Retinal pigment epithelial cell (primary cell): ENCODE measurements around the gene UPB1.
A peak's percentile ranks its signal among the peaks of the same experiment; 100 is the strongest.
"Not testable (repeated sequence)": the region's sequence is repeated elsewhere in the genome, so short reads cannot be mapped to it uniquely, and the experiment has no call there.

Experiments
- DNase-seq: peaks from one replicate; pipeline ENCODE4 v3.0.0-alpha.2; 2010; ENCODE audit warnings: low read depth
- H3K4me3 ChIP-seq: 2 replicates; pipeline ENCODE4 v1.5.1; 2011; ENCODE audit warnings: mild to moderate bottlenecking, low read length, control low read depth, moderate library complexity
- CTCF ChIP-seq: conservative IDR thresholded peaks from 2 replicates; pipeline ENCODE4 v1.5.1; 2011; ENCODE audit warnings: low read depth, low read length, control low read depth, inconsistent platforms

UPB1 gene

DNA sequence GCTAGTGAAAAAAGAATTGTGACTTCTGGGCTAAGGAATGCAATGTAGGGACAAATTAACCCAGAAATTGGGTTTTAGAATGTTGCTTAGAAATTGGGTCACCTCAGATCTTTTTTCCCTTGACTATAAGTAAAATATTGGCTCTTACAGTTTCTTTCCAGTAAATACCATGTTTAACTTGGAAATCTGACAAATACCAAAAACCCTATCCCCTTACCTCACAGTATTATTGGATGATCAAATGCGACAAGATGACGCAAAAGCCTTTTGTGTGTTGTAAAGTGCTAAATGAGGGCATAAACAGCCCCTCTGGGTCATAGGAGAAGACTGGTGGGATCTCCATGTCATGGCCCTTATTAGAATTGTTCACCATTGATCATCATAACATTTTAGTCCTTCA, 6.1 kb upstream of the UPB1 start:
- no peak for DNase-seq
- TF ChIP-seq CTCF, result no peak
- H3K4me3 ChIP-seq, result no peak overlapping the region

- H3K4me3 ChIP-seq, result not testable (repeated sequence)
These were observed 5.7 kb upstream of the UPB1 start for GRCh38 chr22:24489434-24489833.

DNA sequence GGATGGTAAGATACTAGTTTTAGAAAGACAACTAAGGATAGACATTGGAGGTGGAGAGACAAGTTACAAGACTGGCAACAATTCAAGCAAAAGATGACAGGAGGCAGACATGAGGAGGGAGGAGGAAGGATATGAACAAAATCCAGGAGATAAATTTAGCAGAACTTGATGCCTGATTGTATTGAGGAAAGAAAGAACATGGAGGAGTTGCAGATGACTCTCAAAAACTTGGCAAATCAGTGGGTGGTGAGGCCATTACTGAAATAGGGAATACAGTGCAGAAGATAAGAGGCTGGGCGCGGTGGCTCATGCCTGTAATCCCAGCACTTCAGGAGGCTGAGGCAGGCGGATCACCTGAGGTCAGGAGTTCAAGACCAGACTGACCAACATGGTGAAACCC, 2.7 kb upstream of the UPB1 start:
- TF ChIP-seq CTCF, result no peak
- DNase-seq, result no peak
- no peak overlapping the region for H3K4me3 ChIP-seq

More at GRCh38 chr22:24489434-24489833, 5.7 kb upstream of the UPB1 start:
- DNase-seq, result not testable (repeated sequence)

DNA sequence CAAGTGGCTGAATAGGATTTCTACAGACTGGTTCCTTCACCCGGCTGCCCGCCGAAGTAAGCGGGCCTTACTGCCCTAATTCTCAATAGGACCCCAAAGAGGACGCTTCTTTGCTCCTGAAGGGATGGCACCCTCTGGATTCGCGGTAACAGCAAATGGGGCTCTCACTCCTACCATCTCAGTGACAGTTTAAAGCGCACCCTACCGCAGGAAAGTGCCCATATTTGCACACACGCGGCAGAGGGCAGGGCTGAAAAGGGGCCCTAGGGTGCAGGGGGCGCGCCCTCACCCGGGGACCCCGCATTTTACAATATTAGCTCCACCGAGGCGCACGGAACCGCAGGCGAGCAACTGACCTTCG, 985 bp upstream of the UPB1 start:
- TF ChIP-seq CTCF, result no peak
- H3K4me3 ChIP-seq, result peak overlapping the region; percentile 35
- no peak for DNase-seq

GRCh38 chr22:24495365-24495675, 188 bp downstream of the UPB1 start:
- DNase-seq, result no peak
- no peak overlapping the region for H3K4me3 ChIP-seq

DNA sequence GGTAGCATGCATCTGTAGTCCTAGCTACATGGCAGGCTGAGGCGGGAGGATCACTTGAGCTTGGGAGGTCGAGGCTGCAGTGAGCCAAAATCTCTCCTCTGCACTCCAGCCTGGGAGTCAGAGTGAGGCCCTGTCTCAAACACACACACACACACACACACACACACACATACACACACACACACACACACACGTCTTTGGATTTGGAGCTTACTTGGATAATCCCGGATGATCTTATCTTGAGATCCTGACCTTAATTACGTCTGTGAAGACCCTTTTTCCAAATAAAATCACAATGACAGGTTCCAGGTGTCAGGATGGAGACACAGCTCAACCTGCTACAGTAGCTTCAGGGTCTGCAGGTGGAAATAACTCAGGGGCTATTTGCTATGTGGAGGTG, 1.1 kb downstream of the UPB1 start:
- no peak for DNase-seq
- no peak for TF ChIP-seq CTCF
- H3K4me3 ChIP-seq, result no peak overlapping the region

More at GRCh38 chr22:24495365-24495675, 188 bp downstream of the UPB1 start:
- no peak for TF ChIP-seq CTCF

- TF ChIP-seq CTCF, result no peak
- H3K4me3 ChIP-seq, result no peak overlapping the region
- DNase-seq, result no peak
These were observed 1.5 kb downstream of the UPB1 start for GRCh38 chr22:24496661-24497060.

DNA sequence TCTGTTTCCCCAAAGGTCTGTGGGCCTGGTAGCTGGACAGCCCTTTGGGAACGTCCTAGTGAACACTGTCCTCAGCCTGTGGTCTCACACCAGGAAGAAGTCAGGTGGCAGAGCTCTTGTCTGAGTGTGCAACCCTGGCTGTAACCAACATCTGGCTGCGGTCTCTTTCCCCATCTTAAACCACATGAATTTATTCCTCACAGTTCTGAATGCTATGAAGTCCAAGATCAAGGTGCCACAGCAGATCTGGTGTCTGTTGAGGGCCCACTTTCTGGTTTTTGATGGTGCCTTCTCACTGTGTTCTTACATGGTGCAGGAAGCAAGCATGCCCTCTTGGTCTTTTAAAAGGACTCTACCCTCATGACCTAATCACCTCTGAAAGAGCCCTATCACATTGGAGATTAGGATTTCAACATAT, 2.7 kb downstream of the UPB1 start:
- no peak for DNase-seq
- no peak for TF ChIP-seq CTCF
- H3K4me3 ChIP-seq, result no peak overlapping the region
